K562 (cell line): ENCODE results near the gene QKI. TPM values are rescaled to one million over a fixed set of nuclear protein-coding genes. Genes with fewer than 3 reads are reported as not detected.

ENCODE experiments used
- ATAC-seq: fragments of 200-7000 bp; cut with Tn5 transposase; 3 replicates; pipeline ENCODE4 v1.9.1; 2020; ENCODE audit warnings: moderate library complexity
- BruUV-seq: library from RNA; stranded (reverse); fragments of 400-500 nt; replicated peaks from 2 replicates; lab custom pipeline; 2021; lab: Mats Ljungman, UMichigan
- CTCF ChIA-PET: fragments of 300-600 bp; formaldehyde crosslinking; extraction: SDS; loops from one replicate; lab custom pipeline; 2021; ENCODE audit warnings: low intra/inter-chr PET ratio; lab: Yijun Ruan, JAX
- POLR2A ChIA-PET: fragments of 300-600, 350-650 bp; sonication (Branson Sonifier 250); formaldehyde crosslinking; extraction: SDS; loops from one replicate; lab custom pipeline; 2021; ENCODE audit warnings: antibody characterized with exemption, inconsistent platforms; lab: Yijun Ruan, JAX
- DNase-seq, 4 experiments: peaks; one replicate each; pipeline versions ENCODE4 v3.0.0 to v3.0.0-alpha.2; 2011 to 2018; ENCODE audit warnings: low spot score in 3 of 4, mixed read lengths in 3 of 4; ENCODE audit errors: extremely low read depth in 1 of 4
- FAIRE-seq: peaks from 2 replicates; lab custom pipeline; 2011; peaks lifted over from hg19 to GRCh38; lab: Jason Lieb, UNC
- H2AFZ ChIP-seq: 2 replicates; pipeline ENCODE4 v1.6.0; 2011; ENCODE audit warnings: low read depth, low read length, control low read depth, inconsistent platforms
- H3K27ac ChIP-seq: fragments of 200-600 bp; 3 replicates; pipeline ENCODE4 v1.8.0; 2011; ENCODE audit warnings: low read depth, mild to moderate bottlenecking, control low read depth, inconsistent platforms, low read length, moderate library complexity, mixed read lengths; ENCODE audit errors: extremely low read depth
- H3K27me3 ChIP-seq, 2 experiments: fragments of 300-600 bp in 1 of 2; 2 replicates in 1 of 2; 3 replicates in 1 of 2; pipeline versions ENCODE4 v1.6.0 to v1.8.0; 2011; ENCODE audit warnings: inconsistent platforms in 2 of 2, low read length in 2 of 2, mild to moderate bottlenecking in 1 of 2, mixed read lengths in 1 of 2, moderate library complexity in 1 of 2; ENCODE audit not compliant: control insufficient read depth in 2 of 2, insufficient read depth in 2 of 2
- H3K36me3 ChIP-seq: fragments of 300-600 bp; 3 replicates; pipeline ENCODE4 v1.8.0; 2011; ENCODE audit warnings: mild to moderate bottlenecking, low read length, inconsistent platforms; ENCODE audit not compliant: control insufficient read depth, insufficient read depth
- H3K4me1 ChIP-seq, 2 experiments: fragments of 200-600 bp in 1 of 2; replicated peaks in 1 of 2; 2 replicates in 1 of 2; 3 replicates in 1 of 2; pipeline versions ENCODE4 v1.5.1 to v1.8.0; 2011; ENCODE audit warnings: inconsistent platforms in 2 of 2, low read length in 2 of 2, mild to moderate bottlenecking in 1 of 2, mixed read lengths in 1 of 2, moderate library complexity in 1 of 2; ENCODE audit not compliant: control insufficient read depth in 2 of 2, insufficient read depth in 2 of 2
- H3K4me2 ChIP-seq: 2 replicates; pipeline ENCODE4 v1.6.1; 2011; ENCODE audit warnings: low read length, control low read depth, inconsistent platforms, mixed read lengths; ENCODE audit not compliant: insufficient read depth
- H3K4me3 ChIP-seq: fragments of 200-600 bp; sonication (generic), shearing (Covaris generic); 2 replicates; pipeline ENCODE4 v1.5.1; 2016; ENCODE audit warnings: control low read depth, inconsistent platforms
- H3K79me2 ChIP-seq: fragments of 200-600 bp; 3 replicates; pipeline ENCODE4 v1.8.0; 2011; ENCODE audit warnings: low read length, inconsistent platforms; ENCODE audit not compliant: control insufficient read depth, insufficient read depth
- H3K9ac ChIP-seq, 2 experiments: 2 replicates each; pipeline versions ENCODE4 v1.6.0 to v1.6.1; 2011; ENCODE audit warnings: low read depth in 2 of 2, low read length in 2 of 2, control low read depth in 1 of 2, inconsistent platforms in 1 of 2, mild to moderate bottlenecking in 1 of 2, mixed read lengths in 1 of 2; ENCODE audit not compliant: insufficient read depth in 1 of 2
- H3K9me1 ChIP-seq: one replicate; pipeline ENCODE4 v1.6.0; 2011; ENCODE audit warnings: inconsistent platforms, mild to moderate bottlenecking, low read length, moderate library complexity; ENCODE audit not compliant: control insufficient read depth, insufficient read depth
- H3K9me3 ChIP-seq: replicated peaks from 2 replicates; pipeline ENCODE4 v1.5.1; 2011; ENCODE audit warnings: low read depth, low read length, inconsistent platforms; ENCODE audit not compliant: control insufficient read depth, insufficient read depth
- H4K20me1 ChIP-seq: replicated peaks from 2 replicates; pipeline ENCODE4 v1.6.1; 2011; ENCODE audit warnings: low read length, inconsistent platforms, mixed read lengths; ENCODE audit not compliant: control insufficient read depth, insufficient read depth
- BRD9 ChIP-seq: fragments of 450-650 bp; IDR thresholded peaks from 2 replicates; pipeline ENCODE4 v1.6.1; 2018; ENCODE audit warnings: low read depth; ENCODE audit not compliant: partially characterized antibody
- HCFC1 ChIP-seq: IDR thresholded peaks from 2 replicates; pipeline ENCODE4 v1.6.1; 2012; ENCODE audit warnings: low read depth, low read length, improper control_type of control experiment
- HNRNPH1 ChIP-seq: fragments of 200-400 bp; formaldehyde crosslinking; optimal IDR thresholded peaks from 2 replicates; pipeline ENCODE3; 2017; ENCODE audit warnings: low read depth, mild to moderate bottlenecking, low read length, moderate library complexity
- KLF1 ChIP-seq: fragments of 450-650 bp; IDR thresholded peaks from 2 replicates; pipeline ENCODE4 v1.6.1; 2016; ENCODE audit warnings: missing genetic modification characterization, missing compliant biosample characterization
- LARP7 ChIP-seq: fragments of 450-650 bp; IDR thresholded peaks from 2 replicates; pipeline ENCODE4 v1.6.1; 2016
- MEF2A ChIP-seq: IDR thresholded peaks from 2 replicates; pipeline ENCODE4 v1.6.1; 2011; ENCODE audit warnings: low read depth, mild to moderate bottlenecking, low read length, moderate library complexity; ENCODE audit not compliant: control insufficient read depth
- MLLT1 ChIP-seq, 2 experiments: fragments of 450-650 bp; IDR thresholded peaks; 2 replicates each; pipeline ENCODE4 v1.6.1; 2016
- MTA3 ChIP-seq: fragments of 450-650 bp; formaldehyde crosslinking; IDR thresholded peaks from 2 replicates; pipeline ENCODE4 v1.6.1; 2017; ENCODE audit warnings: mild to moderate bottlenecking, borderline replicate concordance
- MYNN ChIP-seq, 2 experiments: sonication (generic); formaldehyde crosslinking in 1 of 2; IDR thresholded peaks; 2 replicates each; pipeline versions ENCODE4 v1.5.0 to v1.6.1; 2016 to 2020; ENCODE audit warnings: antibody characterized with exemption in 1 of 2, missing genetic modification reagents in 1 of 2
- NR3C1 ChIP-seq: sonication (generic); formaldehyde crosslinking; IDR thresholded peaks from 2 replicates; pipeline ENCODE4 v1.8.1; 2022; ENCODE audit warnings: missing genetic modification reagents
- RAD51 ChIP-seq: fragments of 450-650 bp; IDR thresholded peaks from 2 replicates; pipeline ENCODE4 v1.7.1; 2016; ENCODE audit warnings: low read depth, mild to moderate bottlenecking, borderline replicate concordance
- STAG1 ChIP-seq: sonication (generic); formaldehyde crosslinking; IDR thresholded peaks from 2 replicates; pipeline ENCODE4 v1.5.0; 2020; ENCODE audit warnings: missing genetic modification reagents, borderline replicate concordance
- THRAP3 ChIP-seq: fragments of 450-650 bp; IDR thresholded peaks from 2 replicates; pipeline ENCODE4 v1.6.1; 2016; ENCODE audit warnings: mild to moderate bottlenecking, inconsistent platforms, borderline replicate concordance
- ZNF232 ChIP-seq: sonication (generic); formaldehyde crosslinking; IDR thresholded peaks from 2 replicates; pipeline ENCODE4 v1.8.0; 2022; ENCODE audit warnings: mild to moderate bottlenecking, missing genetic modification reagents
- ZNF282 ChIP-seq: sonication (generic); formaldehyde crosslinking; IDR thresholded peaks from 2 replicates; pipeline ENCODE4 v1.8.1; 2023; ENCODE audit warnings: missing genetic modification reagents
- ZNF764 ChIP-seq: fragments of 250-450 bp; sonication (Bioruptor Pico); IDR thresholded peaks from 2 replicates; pipeline ENCODE4 v1.4.0; 2020; ENCODE audit warnings: low read depth, mild to moderate bottlenecking, moderate library complexity
- WGBS: fragments of 100-300 bp; shearing (Covaris generic); methylation state at CpG from one replicate; pipeline ENCODE4 v1.1.6; 2016; ENCODE audit warnings: low coverage, mixed read lengths; ENCODE audit not compliant: insufficient coverage; ENCODE audit errors: missing lambda C conversion rate; 5-methylcytosine and 5-hydroxymethylcytosine counted together
- in situ Hi-C: fragments of 300-500 bp; cut with MboI; formaldehyde crosslinking; loops from 4 replicates; pipeline ENCODE4 v1.15.0; 2018; ENCODE audit warnings: inconsistent platforms, mixed read lengths
- intact Hi-C: fragments of 100-400 bp; cut with micrococcal nuclease; formaldehyde crosslinking; loops from 2 replicates; pipeline ENCODE4 v1.14.2; 2022
- polyA plus RNA-seq, 8 experiments: library from polyadenylated mRNA; depleted of rRNA in 4 of 8; stranded (reverse) in 5 of 8; unstranded in 3 of 8; fragments of >200 nt; fragmentation: Nextera tagmentation in 2 of 8; fragmentation: Illumina TruSeq in 1 of 8; extraction: Ambion mirVana in 2 of 8; extraction: Trizol in 1 of 8; gene quantifications; 2 replicates each; pipeline versions ENCODE4 v1.2.1 to v1.2.3, GENCODE V29; 2011 to 2014; ENCODE audit warnings: inconsistent platforms in 1 of 8, missing spikeins in 1 of 8
- total RNA-seq, 7 experiments: library from RNA; depleted of rRNA in 6 of 7; stranded (reverse); fragments of >200 nt in 6 of 7; fragmentation: Illumina TruSeq in 2 of 7; extraction: Trizol in 2 of 7; gene quantifications; 2 replicates each; pipeline versions ENCODE4 v1.2.1 to v1.2.3, GENCODE V29; 2011 to 2021; ENCODE audit warnings: low replicate concordance in 1 of 7

The QKI gene
- total and polyA plus RNA-seq, 9 of the 15 experiments (the other 6 are each of a cell fraction or from before 2014, with no cell fraction given), result 20.4 to 215 (median 123) TPM

- peaks cover 36 to 40% of the 10 kb centered on the region in 2 experiments for H3K27me3 ChIP-seq
- DNase-seq (no peak), ATAC-seq (no peak), FAIRE-seq (no peak)
- no peaks in the 10 kb centered on the region for H4K20me1 ChIP-seq
- H3K27ac ChIP-seq, result no peak overlapping the region
- no peaks in the 10 kb centered on the region for H3K79me2 ChIP-seq
- intact Hi-C loops, result no loop called here
- BruUV-seq, result no TSS peak
- POLR2A ChIA-PET, result interaction anchor here (0.6 to 1.7 kb wide), 3 partner anchors 10 to 48 kb away, joined by 3 to 6 read pairs (median 3); no protein-coding TSS in a partner anchor
- no peaks in the 10 kb centered on the region for H3K36me3 ChIP-seq
- no peak overlapping the region for H3K9ac ChIP-seq
- no peaks in the 10 kb centered on the region for H3K9me3 ChIP-seq
- no peak overlapping the region for H3K4me2 ChIP-seq
- CTCF ChIA-PET, result no interaction called here
- no peak overlapping the region for H3K4me3 ChIP-seq
- in situ Hi-C loops, result no loop called here
- 43% methylated on average over 2 of the region's 2 CpGs for WGBS
- TF ChIP-seq THRAP3 (no peak), BRD9 (no peak), KLF1 (no peak), MTA3 (no peak), HNRNPH1 (no peak), RAD51 (no peak), LARP7 (no peak), HCFC1 (no peak), ZNF282 (CRISPR knock-in tag) (no peak), MLLT1 (IDR thresholded peaks at IDR 0.05) (no peak), NR3C1 (no peak), STAG1 (no peak), MEF2A (no peak), ZNF764 (no peak), MYNN (IDR thresholded peaks at IDR 0.05) (no peak), MYNN (CRISPR knock-in tag; IDR thresholded peaks at IDR 0.05) (no peak), ZNF232 (CRISPR knock-in tag) (no peak)
- no peak overlapping the region for H2AFZ ChIP-seq
- H3K4me1 ChIP-seq, result peaks cover 0 to 3% of the 10 kb centered on the region in 2 experiments; a peak in 2 of 5 replicates
- H3K9me1 ChIP-seq, result no peaks in the 10 kb centered on the region
These were observed 22.5 kb upstream of the QKI start for GRCh38 chr6:163391985-163392384.
